PC-9 (cell line): ENCODE data around the gene MYLK.
A peak's percentile ranks its signal among the peaks of the same experiment; 100 is the strongest.

ENCODE experiments used
- CTCF ChIP-seq: fragments of 200-600 bp; sonication (generic); conservative IDR thresholded peaks from 2 replicates; pipeline ENCODE4 v1.6.1; 2017; ENCODE audit warnings: mixed run types, antibody characterized with exemption, mild to moderate bottlenecking, moderate library complexity
- EZH2 ChIP-seq: fragments of 200-600 bp; sonication (generic); IDR thresholded peaks from 2 replicates; pipeline ENCODE4 v1.8.0; 2017; ENCODE audit warnings: antibody characterized with exemption, low read depth

GRCh38 chr3:123652342-123652984 is 231.7 kb downstream of the MYLK start:
- TF ChIP-seq CTCF (peak; percentile 92), EZH2 (no peak)
